HepG2 (cell line): ENCODE measurements around the gene DPYSL3. TPM values are rescaled to one million over a fixed set of nuclear protein-coding genes. Genes with fewer than 3 reads are reported as not detected.

Source experiments
- ATAC-seq: fragments of 200-7000 bp; cut with Tn5 transposase; 3 replicates; pipeline ENCODE4 v1.9.1; 2020; ENCODE audit warnings: mild to moderate bottlenecking, moderate library complexity
- BruUV-seq: library from RNA; stranded (reverse); fragments of 400-500 nt; replicated peaks from 2 replicates; lab custom pipeline; 2021; lab: Mats Ljungman, UMichigan
- CTCF ChIA-PET: fragments of 300-600 bp; formaldehyde crosslinking; extraction: SDS; loops from one replicate; lab custom pipeline; 2021; ENCODE audit warnings: low total read pairs, inconsistent platforms, low intra/inter-chr PET ratio; lab: Yijun Ruan, JAX
- POLR2A ChIA-PET: fragments of 350-600 bp; sonication (Branson Sonifier 250); formaldehyde crosslinking; loops from one replicate; lab custom pipeline; 2020; ENCODE audit warnings: antibody characterized with exemption, inconsistent platforms; lab: Yijun Ruan, JAX
- DNase-seq: peaks from one replicate; pipeline ENCODE4 v3.0.0-alpha.2; 2015; ENCODE audit warnings: low spot score
- FAIRE-seq: peaks from 3 replicates; lab custom pipeline; 2011; peaks lifted over from hg19 to GRCh38; lab: Jason Lieb, UNC
- H2AFZ ChIP-seq: one replicate; pipeline ENCODE4 v1.6.1; 2011; ENCODE audit warnings: low read length, inconsistent platforms
- H3K27ac ChIP-seq: fragments of 300-600 bp; 3 replicates; pipeline ENCODE4 v1.8.0; 2011; ENCODE audit warnings: mixed run types, mild to moderate bottlenecking, mixed read lengths, low read length, inconsistent platforms; ENCODE audit not compliant: insufficient read depth; ENCODE audit errors: extremely low read length
- H3K27me3 ChIP-seq, 2 experiments: fragments of 200-600 bp in 1 of 2; 2 replicates in 1 of 2; 3 replicates in 1 of 2; pipeline versions ENCODE4 v1.6.0 to v1.8.0; 2011; ENCODE audit warnings: low read length in 2 of 2, mild to moderate bottlenecking in 2 of 2, moderate library complexity in 2 of 2, inconsistent platforms in 1 of 2; ENCODE audit not compliant: insufficient read depth in 2 of 2, control insufficient read depth in 1 of 2
- H3K36me3 ChIP-seq, 2 experiments: fragments of 200-600 bp in 1 of 2; replicated peaks in 1 of 2; 2 replicates in 1 of 2; 3 replicates in 1 of 2; pipeline versions ENCODE4 v1.5.1 to v1.8.0; 2011; ENCODE audit warnings: low read length in 2 of 2, inconsistent platforms in 1 of 2; ENCODE audit not compliant: insufficient read depth in 2 of 2, control insufficient read depth in 1 of 2
- H3K4me1 ChIP-seq: 2 replicates; pipeline ENCODE4 v1.5.1; 2012; ENCODE audit warnings: low read length, inconsistent platforms; ENCODE audit not compliant: insufficient read depth
- H3K4me2 ChIP-seq: 2 replicates; pipeline ENCODE4 v1.6.0; 2011; ENCODE audit warnings: low read depth, low read length, inconsistent platforms
- H3K4me3 ChIP-seq, 3 experiments: fragments of 200-600 bp in 1 of 3; sonication (generic), shearing (Covaris generic) in 1 of 3; replicated peaks in 1 of 3; 2 replicates each; pipeline ENCODE4 v1.5.1; 2011 to 2016; ENCODE audit warnings: low read length in 3 of 3, inconsistent platforms in 2 of 3, low read depth in 2 of 3, mild to moderate bottlenecking in 2 of 3, control low read depth in 1 of 3, mixed read lengths in 1 of 3; ENCODE audit not compliant: insufficient read depth in 1 of 3
- H3K79me2 ChIP-seq: one replicate; pipeline ENCODE4 v1.6.1; 2011; ENCODE audit warnings: low read length, inconsistent platforms; ENCODE audit not compliant: insufficient read depth
- H3K9ac ChIP-seq: 2 replicates; pipeline ENCODE4 v1.6.0; 2011; ENCODE audit warnings: mild to moderate bottlenecking, low read depth, low read length, inconsistent platforms; ENCODE audit not compliant: insufficient read depth
- H3K9me3 ChIP-seq: 2 replicates; pipeline ENCODE4 v1.5.1; 2012; ENCODE audit warnings: mild to moderate bottlenecking, low read length
- H4K20me1 ChIP-seq: 2 replicates; pipeline ENCODE4 v1.6.0; 2011; ENCODE audit warnings: inconsistent platforms, mild to moderate bottlenecking, low read length, moderate library complexity; ENCODE audit not compliant: insufficient read depth
- CREM ChIP-seq, 2 experiments: sonication (generic) in 1 of 2; formaldehyde crosslinking in 1 of 2; IDR thresholded peaks; 2 replicates each; pipeline versions ENCODE4 v1.4.0 to v1.6.1; 2016 to 2020; ENCODE audit warnings: antibody characterized with exemption in 1 of 2, mild to moderate bottlenecking in 1 of 2, missing genetic modification reagents in 1 of 2
- HDAC6 ChIP-seq: fragments of 200-600 bp; sonication (generic); IDR thresholded peaks from 2 replicates; pipeline ENCODE4 v1.7.0; 2017; ENCODE audit warnings: mild to moderate bottlenecking, antibody characterized with exemption, low read length, low read depth
- JUND ChIP-seq: sonication (generic); formaldehyde crosslinking; IDR thresholded peaks from 2 replicates; pipeline ENCODE4 v1.8.0; 2022; ENCODE audit warnings: mild to moderate bottlenecking, missing genetic modification reagents
- NFKB2 ChIP-seq: sonication (generic); formaldehyde crosslinking; IDR thresholded peaks from 2 replicates; pipeline ENCODE4 v1.4.0; 2020; ENCODE audit warnings: missing genetic modification reagents, borderline replicate concordance
- NFYC ChIP-seq: IDR thresholded peaks from 2 replicates; pipeline ENCODE4 v1.6.1; 2016; ENCODE audit warnings: missing genetic modification reagents, missing compliant biosample characterization
- PBX3 ChIP-seq: sonication (generic); formaldehyde crosslinking; IDR thresholded peaks from 2 replicates; pipeline ENCODE4 v1.8.1; 2023; ENCODE audit warnings: missing genetic modification reagents, inconsistent platforms, borderline replicate concordance
- PHF20 ChIP-seq: sonication (generic); formaldehyde crosslinking; IDR thresholded peaks from 2 replicates; pipeline ENCODE4 v1.5.0; 2020; ENCODE audit warnings: mild to moderate bottlenecking, missing genetic modification reagents
- TRIM22 ChIP-seq: fragments of 450-650 bp; IDR thresholded peaks from 2 replicates; pipeline ENCODE4 v1.6.1; 2017
- ZBTB34 ChIP-seq: sonication (generic); formaldehyde crosslinking; IDR thresholded peaks from 2 replicates; pipeline ENCODE4 v1.8.0; 2022; ENCODE audit warnings: mild to moderate bottlenecking, missing genetic modification reagents
- ZNF513 ChIP-seq: sonication (generic); formaldehyde crosslinking; conservative IDR thresholded peaks from 2 replicates; pipeline ENCODE4 v1.5.0; 2020; ENCODE audit warnings: missing genetic modification reagents
- WGBS: methylation state at CpG from one replicate; pipeline ENCODE4 v1.1.6; 2017; ENCODE audit warnings: low lambda C conversion rate; 5-methylcytosine and 5-hydroxymethylcytosine counted together
- in situ Hi-C: cut with HindIII; loops from 2 replicates; pipeline ENCODE4 v1.10.0; 2017; ENCODE audit warnings: low pct_unique_long_range_greater_than_20kb; ENCODE audit not compliant: extremely low pct_ligation_motif_present
- intact Hi-C: fragments of 100-400 bp; cut with micrococcal nuclease; formaldehyde crosslinking; loops from one replicate; pipeline ENCODE4 v1.10.0; 2022; ENCODE audit not compliant: unreplicated experiment
- polyA plus RNA-seq, 8 experiments: library from polyadenylated mRNA; depleted of rRNA in 3 of 8; stranded (reverse) in 7 of 8; unstranded in 1 of 8; fragments of >200 nt; fragmentation: Illumina TruSeq in 4 of 8; extraction: Trizol in 4 of 8; gene quantifications; 2 replicates each; pipeline versions ENCODE4 v1.2.1 to v1.2.3, GENCODE V29; 2011 to 2016; ENCODE audit warnings: low read depth in 4 of 8, missing spikeins in 1 of 8, mixed read lengths in 1 of 8; ENCODE audit not compliant: insufficient read depth in 1 of 8
- total RNA-seq, 5 experiments: library from RNA; depleted of rRNA; stranded (reverse); fragments of >200 nt; fragmentation: Illumina TruSeq; extraction: Trizol; gene quantifications; 2 replicates each; pipeline ENCODE4 v1.2.3, GENCODE V29; 2016; ENCODE audit warnings: low read depth in 1 of 5

The DPYSL3 gene
- total and polyA plus RNA-seq, 2 of the 13 experiments (the other 11 are each of a cell fraction or from before 2014, with no cell fraction given): 0.08 to 0.15 TPM

- no peak overlapping the region for H2AFZ ChIP-seq
- no peak overlapping the region for H3K27ac ChIP-seq
- no peak for FAIRE-seq
- no peaks in the 10 kb centered on the region for H3K79me2 ChIP-seq
- no peak for DNase-seq
- H3K4me2 ChIP-seq: no peak overlapping the region
- no peak for ATAC-seq
- TF ChIP-seq NFYC (CRISPR knock-in tag) (no peak), PHF20 (CRISPR knock-in tag) (no peak), NFKB2 (CRISPR knock-in tag) (no peak), CREM (IDR thresholded peaks at IDR 0.05) (no peak), CREM (CRISPR knock-in tag; IDR thresholded peaks at IDR 0.05) (no peak), JUND (no peak)
- intact Hi-C loops (no loop called here), in situ Hi-C loops (no loop called here)
- WGBS: 21% methylated on average over 4 of the region's 4 CpGs
- H3K9me3 ChIP-seq: no peaks in the 10 kb centered on the region
- POLR2A ChIA-PET: no interaction called here
- no peak overlapping the region for H3K4me3 ChIP-seq
- CTCF ChIA-PET: no interaction called here
- BruUV-seq: no TSS peak
- H3K36me3 ChIP-seq: no peaks in the 10 kb centered on the region
- H4K20me1 ChIP-seq: no peaks in the 10 kb centered on the region
- H3K27me3 ChIP-seq: no peaks in the 10 kb centered on the region; a peak in 1 of 5 replicates
- H3K9ac ChIP-seq: no peak overlapping the region
- H3K4me1 ChIP-seq: no peaks in the 10 kb centered on the region
Measured at GRCh38 chr5:147387109-147387508, 122.8 kb downstream of the DPYSL3 start.

- H3K79me2 ChIP-seq: no peaks in the 10 kb centered on the region
- CTCF ChIA-PET: no interaction called here
- no peaks in the 10 kb centered on the region; a peak in 1 of 5 replicates for H3K27me3 ChIP-seq
- no peaks in the 10 kb centered on the region for H3K36me3 ChIP-seq
- no peak overlapping the region for H3K27ac ChIP-seq
- H4K20me1 ChIP-seq: no peaks in the 10 kb centered on the region
- WGBS: 31% methylated on average over 6 of the region's 6 CpGs
- DNase-seq (no peak), FAIRE-seq (no peak), ATAC-seq (no peak)
- no peaks in the 10 kb centered on the region for H3K4me1 ChIP-seq
- POLR2A ChIA-PET: no interaction called here
- no peaks in the 10 kb centered on the region for H3K9me3 ChIP-seq
- H3K4me2 ChIP-seq: no peak overlapping the region
- no peak overlapping the region for H2AFZ ChIP-seq
- intact Hi-C loops: no loop called here
- no peak overlapping the region for H3K4me3 ChIP-seq
- BruUV-seq: no TSS peak
- no peak overlapping the region for H3K9ac ChIP-seq
- in situ Hi-C loops: no loop called here
- TF ChIP-seq ZNF513 (CRISPR knock-in tag) (no peak), PBX3 (CRISPR knock-in tag) (no peak), ZBTB34 (CRISPR knock-in tag) (no peak), HDAC6 (no peak), TRIM22 (no peak)
Measured at GRCh38 chr5:147384346-147385193, 125.3 kb downstream of the DPYSL3 start.
